ENCODE data around the gene CEP41.
"Not testable (repeated sequence)": the region's sequence is repeated elsewhere in the genome, so short reads cannot be mapped to it uniquely, and the experiment has no call there.

The CEP41 gene

GRCh38 chr7:130461272-130461671 lies 20.5 kb upstream of the CEP41 start:
- no peak for DNase-seq

GRCh38 chr7:130458257-130458656 lies 17.4 kb upstream of the CEP41 start:
- DNase-seq = no peak

- no peak for DNase-seq
Observed at GRCh38 chr7:130454959-130455358, 14.1 kb upstream of the CEP41 start.

DNA sequence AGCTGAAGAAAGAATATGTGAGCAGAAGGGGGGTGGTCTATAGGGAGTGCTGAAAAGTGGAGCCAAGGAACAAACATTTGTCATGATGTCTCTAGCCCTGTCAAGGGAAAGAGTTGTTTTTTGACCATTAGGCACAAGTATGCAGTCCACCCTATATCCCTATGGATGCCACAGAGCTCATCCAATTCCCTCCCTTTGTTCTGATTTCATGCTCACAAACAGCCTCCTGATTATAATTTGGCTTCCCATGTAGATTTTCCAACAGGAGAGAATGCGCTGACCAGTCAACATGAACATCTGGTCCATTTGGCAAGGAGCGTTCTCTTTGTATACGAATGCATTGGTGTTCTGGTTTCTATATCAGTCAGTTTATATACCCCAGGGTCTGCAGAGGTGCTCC lies 12.1 kb upstream of the CEP41 start:
- no peak for DNase-seq

- not testable (repeated sequence) for DNase-seq
Observed at GRCh38 chr7:130451344-130451743, 10.5 kb upstream of the CEP41 start.

DNA sequence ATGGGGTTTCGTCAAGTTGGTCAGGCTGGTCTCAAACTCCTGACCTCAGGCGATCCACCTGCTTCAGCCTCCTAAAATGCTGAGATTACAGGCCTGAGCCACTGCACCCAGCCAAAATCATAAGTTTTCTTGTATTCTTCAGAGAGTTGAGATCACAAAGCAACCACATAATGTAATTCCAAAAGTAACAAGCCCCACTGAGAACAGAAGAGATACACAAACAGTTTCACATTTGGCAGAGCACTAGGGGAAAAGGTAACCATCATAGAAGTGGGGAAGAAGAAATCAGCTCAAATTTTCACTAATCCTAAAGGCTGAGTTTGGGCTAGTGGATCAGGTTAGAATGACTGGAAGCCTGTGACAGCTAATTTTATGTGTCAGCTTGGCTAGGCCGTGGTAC lies 5.4 kb upstream of the CEP41 start:
- no peak for DNase-seq

DNA sequence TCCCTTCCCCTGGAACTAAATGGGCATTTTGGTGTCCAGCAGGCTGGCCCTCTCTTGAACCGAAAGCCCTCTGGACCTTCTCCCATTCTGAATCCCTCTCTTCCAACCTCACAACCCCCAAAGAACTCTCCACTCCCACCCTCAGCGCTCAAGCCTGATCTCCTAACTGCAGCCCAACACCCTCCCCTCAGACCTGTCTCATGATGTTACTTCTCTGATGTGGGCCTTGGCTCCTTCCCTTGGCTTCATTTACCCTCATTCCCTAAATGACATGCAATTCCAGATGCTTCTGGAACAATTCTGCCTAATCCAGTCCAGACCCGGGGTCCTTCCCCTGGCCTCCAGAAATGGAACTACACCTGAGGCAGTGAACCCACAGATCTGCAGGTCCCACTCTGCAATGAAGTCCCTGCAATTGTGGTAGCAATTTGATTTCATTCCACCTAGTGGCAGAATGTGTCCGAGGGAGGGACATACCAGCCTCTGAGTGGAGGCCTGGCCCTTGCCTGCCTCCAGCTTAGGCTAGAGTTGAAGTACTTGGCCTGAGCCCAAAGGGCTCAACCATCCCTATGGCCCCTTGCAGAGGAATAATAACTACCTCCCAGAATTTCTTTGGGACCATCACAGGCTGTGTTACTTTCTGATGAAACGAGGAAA lies 4.1 kb upstream of the CEP41 start:
- DNase-seq = no peak

DNA sequence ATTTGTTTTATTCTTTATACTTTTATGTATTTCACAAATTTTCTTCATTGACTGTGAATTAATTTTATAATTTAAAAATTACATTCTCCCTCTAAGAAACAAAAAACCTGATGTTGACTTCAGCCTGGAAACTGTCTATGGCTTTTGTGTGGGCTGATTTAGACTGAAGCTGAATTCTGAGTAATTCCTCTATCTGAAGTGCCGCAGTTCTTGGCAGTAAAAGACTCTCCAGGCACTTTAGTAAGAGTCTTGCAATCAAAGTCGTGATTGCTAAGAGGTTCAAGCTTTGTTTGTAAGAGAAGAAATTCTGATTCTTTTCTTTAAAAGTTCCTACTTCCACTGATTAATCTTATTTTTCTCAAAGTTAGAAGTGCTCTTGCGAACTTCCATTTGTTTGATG lies 3.4 kb upstream of the CEP41 start:
- DNase-seq = no peak

GRCh38 chr7:130442601-130443000 lies 1.8 kb upstream of the CEP41 start:
- no peak for DNase-seq

- DNase-seq = no peak
Observed at GRCh38 chr7:130441408-130441869, 623 bp upstream of the CEP41 start.

GRCh38 chr7:130436253-130436652 lies 4.6 kb downstream of the CEP41 start:
- DNase-seq = no peak

- DNase-seq = no peak
Observed at GRCh38 chr7:130435311-130435854, 5.4 kb downstream of the CEP41 start.

GRCh38 chr7:130433301-130433700 lies 7.5 kb downstream of the CEP41 start:
- no peak for DNase-seq

- DNase-seq = no peak
Observed at GRCh38 chr7:130432886-130433285, 7.9 kb downstream of the CEP41 start.

DNA sequence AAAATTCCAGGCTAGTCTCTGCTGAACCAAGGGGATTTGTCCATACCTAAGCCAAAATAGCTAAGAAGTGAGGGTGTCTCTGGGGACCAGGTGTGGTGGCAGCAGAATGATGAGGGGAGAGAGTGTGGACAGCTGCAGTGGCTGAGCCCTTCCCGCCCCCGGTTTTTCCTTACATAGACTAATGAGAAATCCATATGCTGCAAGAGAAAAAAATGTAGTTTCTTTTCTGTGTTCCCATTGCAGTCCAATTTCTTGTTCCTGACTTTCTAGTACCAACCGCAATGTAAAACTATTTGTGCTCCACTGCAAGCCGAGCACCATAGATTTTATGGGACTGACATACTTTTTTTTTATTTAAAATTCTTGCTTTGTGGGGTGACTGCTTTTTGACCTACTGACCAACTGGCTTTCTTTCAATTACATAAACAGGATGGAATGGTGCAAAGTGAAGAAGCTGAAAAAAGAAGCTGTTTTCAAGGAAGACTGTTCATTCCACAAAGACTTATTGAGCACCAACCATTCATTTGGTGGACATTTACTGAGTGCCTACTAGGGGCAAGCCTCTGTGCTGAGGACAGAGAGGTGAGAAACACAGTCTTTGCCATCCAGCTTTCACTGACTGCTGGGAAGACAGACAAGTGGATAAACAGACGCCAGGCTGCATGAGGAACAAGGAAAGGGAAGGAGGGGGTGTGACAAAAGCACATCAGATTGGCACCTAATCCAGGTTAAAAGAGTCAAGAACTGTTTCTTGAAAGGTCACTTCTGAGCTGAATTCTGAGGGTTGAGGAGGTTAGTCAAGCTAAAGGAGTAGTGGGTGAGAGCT lies 9.8 kb downstream of the CEP41 start:
- no peak for DNase-seq

DNA sequence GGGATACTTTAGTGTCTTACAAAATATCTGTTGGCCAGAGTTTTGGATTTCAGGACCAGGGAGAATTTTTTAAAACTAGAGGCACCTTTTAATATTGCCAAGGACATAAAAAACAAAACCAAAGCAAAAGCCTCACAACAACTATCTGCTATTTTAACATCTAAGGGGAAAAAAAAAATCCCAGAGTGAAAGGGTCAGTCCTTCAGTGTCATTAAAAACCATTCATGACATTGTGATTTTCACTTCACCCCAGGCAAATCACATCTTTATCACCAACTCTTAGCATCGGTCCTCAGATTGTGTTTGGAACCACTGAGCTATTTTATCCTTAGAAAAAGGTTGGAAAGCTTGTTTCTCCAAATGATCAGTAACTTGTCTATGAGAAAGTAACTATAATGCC lies 10.7 kb downstream of the CEP41 start:
- no peak for DNase-seq

- no peak for DNase-seq
Observed at GRCh38 chr7:130429019-130429418, 11.8 kb downstream of the CEP41 start.

DNA sequence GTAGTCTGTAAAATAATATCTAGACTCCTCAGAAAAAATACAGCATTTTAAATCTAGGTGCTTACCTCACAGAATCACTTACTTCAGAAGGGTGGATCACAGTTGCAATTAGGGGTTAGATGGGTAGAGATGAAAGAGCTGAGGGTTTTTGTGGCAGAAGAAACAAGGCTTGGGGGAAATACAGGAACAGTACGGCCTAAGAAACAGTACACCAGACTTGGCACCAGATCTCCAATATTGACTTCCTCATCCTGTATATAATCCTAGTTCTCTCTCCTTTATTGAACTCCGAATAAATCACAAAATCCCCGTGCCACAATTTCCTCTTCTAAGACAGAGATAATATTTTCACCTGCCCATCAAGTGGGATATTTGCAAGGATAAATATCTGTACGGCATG lies 14.3 kb downstream of the CEP41 start:
- DNase-seq = no peak

DNA sequence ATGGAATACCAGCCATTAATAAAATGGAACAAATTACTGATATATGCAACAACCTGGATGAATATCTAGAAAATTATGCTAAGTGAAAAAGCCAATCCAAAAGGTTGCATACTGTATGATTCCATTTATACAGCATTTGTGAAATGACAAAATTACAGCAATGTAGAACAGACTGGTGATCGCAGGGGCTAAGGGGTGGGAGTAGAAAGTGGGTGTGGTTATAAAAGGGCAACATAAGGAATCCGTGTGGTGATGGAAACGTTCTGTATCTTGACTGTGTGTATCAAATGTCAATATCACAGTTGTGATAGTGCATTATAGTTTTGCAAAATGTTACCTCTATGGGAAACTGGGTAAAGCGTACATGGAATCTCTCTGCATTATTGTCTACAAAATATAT lies 15.0 kb downstream of the CEP41 start:
- no peak for DNase-seq

- no peak for DNase-seq
Observed at GRCh38 chr7:130423501-130424037, 17.2 kb downstream of the CEP41 start.

DNA sequence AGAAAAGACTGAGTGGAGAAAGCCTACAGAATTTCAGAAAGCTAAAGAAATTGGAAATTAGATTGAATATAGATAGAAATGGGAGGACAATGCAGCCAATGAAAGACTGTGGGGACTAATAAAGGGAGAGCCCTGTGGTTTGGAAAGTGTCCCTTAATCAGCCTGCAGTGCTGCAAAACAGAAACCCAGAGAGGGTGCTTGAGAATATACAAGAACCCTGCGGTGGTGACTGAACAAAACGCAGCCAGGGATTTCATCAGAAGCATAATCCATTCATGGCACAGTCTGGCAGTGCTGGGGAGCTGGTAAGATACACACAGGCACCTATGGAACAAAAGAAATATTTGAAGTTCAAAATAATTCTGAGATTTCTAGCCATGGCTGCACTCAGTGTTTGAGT lies 19.1 kb downstream of the CEP41 start:
- DNase-seq = no peak

DNA sequence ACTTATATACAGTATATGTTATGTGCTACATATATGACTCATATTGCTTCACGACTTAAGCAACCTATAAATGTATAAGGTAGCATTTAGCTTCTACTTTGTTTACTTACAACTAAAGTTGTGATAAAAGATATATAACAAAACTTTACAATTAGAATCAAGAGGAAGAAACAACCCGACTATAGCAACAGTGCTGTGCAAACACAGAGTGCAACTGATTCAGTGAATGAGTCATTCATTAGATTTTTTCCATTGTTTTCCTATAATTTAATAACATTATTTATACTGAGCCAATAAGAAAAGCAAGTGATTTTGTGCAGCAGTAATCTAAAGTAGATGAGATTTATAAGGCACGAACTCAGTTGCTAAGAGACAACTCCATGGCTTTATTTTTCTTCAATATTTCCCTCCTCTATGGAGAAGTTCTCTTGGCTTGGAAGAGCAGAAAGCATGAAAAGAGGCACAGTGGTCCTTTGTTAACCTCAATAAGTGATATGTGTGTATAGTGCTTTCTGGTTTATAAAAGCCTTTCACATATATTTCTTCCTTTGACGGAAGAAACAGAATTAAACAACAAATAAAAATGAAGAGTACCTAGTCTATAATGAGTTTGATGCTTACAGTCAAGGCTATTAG lies 19.8 kb downstream of the CEP41 start:
- no peak for DNase-seq

- DNase-seq = no peak
Observed at GRCh38 chr7:130419658-130420057, 21.2 kb downstream of the CEP41 start.
